K562 (cell line): ENCODE results near the gene SRPK3. TPM values are rescaled to one million over a fixed set of nuclear protein-coding genes. Genes with fewer than 3 reads are reported as not detected.
"Not testable (repeated sequence)": the region's sequence is repeated elsewhere in the genome, so short reads cannot be mapped to it uniquely, and the experiment has no call there.

ENCODE experiments used
- ATAC-seq: fragments of 200-7000 bp; cut with Tn5 transposase; 3 replicates; pipeline ENCODE4 v1.9.1; 2020; ENCODE audit warnings: moderate library complexity
- BruUV-seq: library from RNA; stranded (reverse); fragments of 400-500 nt; replicated peaks from 2 replicates; lab custom pipeline; 2021; lab: Mats Ljungman, UMichigan
- CTCF ChIA-PET: fragments of 300-600 bp; formaldehyde crosslinking; extraction: SDS; loops from one replicate; lab custom pipeline; 2021; ENCODE audit warnings: low intra/inter-chr PET ratio; lab: Yijun Ruan, JAX
- POLR2A ChIA-PET: fragments of 300-600, 350-650 bp; sonication (Branson Sonifier 250); formaldehyde crosslinking; extraction: SDS; loops from one replicate; lab custom pipeline; 2021; ENCODE audit warnings: antibody characterized with exemption, inconsistent platforms; lab: Yijun Ruan, JAX
- DNase-seq, 4 experiments: peaks; one replicate each; pipeline versions ENCODE4 v3.0.0 to v3.0.0-alpha.2; 2011 to 2018; ENCODE audit warnings: low spot score in 3 of 4, mixed read lengths in 3 of 4; ENCODE audit errors: extremely low read depth in 1 of 4
- FAIRE-seq: peaks from 2 replicates; lab custom pipeline; 2011; peaks lifted over from hg19 to GRCh38; lab: Jason Lieb, UNC
- H2AFZ ChIP-seq: 2 replicates; pipeline ENCODE4 v1.6.0; 2011; ENCODE audit warnings: low read depth, low read length, control low read depth, inconsistent platforms
- H3K27ac ChIP-seq: fragments of 200-600 bp; 3 replicates; pipeline ENCODE4 v1.8.0; 2011; ENCODE audit warnings: low read depth, mild to moderate bottlenecking, control low read depth, inconsistent platforms, low read length, moderate library complexity, mixed read lengths; ENCODE audit errors: extremely low read depth
- H3K27me3 ChIP-seq, 2 experiments: fragments of 300-600 bp in 1 of 2; 2 replicates in 1 of 2; 3 replicates in 1 of 2; pipeline versions ENCODE4 v1.6.0 to v1.8.0; 2011; ENCODE audit warnings: inconsistent platforms in 2 of 2, low read length in 2 of 2, mild to moderate bottlenecking in 1 of 2, mixed read lengths in 1 of 2, moderate library complexity in 1 of 2; ENCODE audit not compliant: control insufficient read depth in 2 of 2, insufficient read depth in 2 of 2
- H3K36me3 ChIP-seq: fragments of 300-600 bp; 3 replicates; pipeline ENCODE4 v1.8.0; 2011; ENCODE audit warnings: mild to moderate bottlenecking, low read length, inconsistent platforms; ENCODE audit not compliant: control insufficient read depth, insufficient read depth
- H3K4me1 ChIP-seq, 2 experiments: fragments of 200-600 bp in 1 of 2; replicated peaks in 1 of 2; 2 replicates in 1 of 2; 3 replicates in 1 of 2; pipeline versions ENCODE4 v1.5.1 to v1.8.0; 2011; ENCODE audit warnings: inconsistent platforms in 2 of 2, low read length in 2 of 2, mild to moderate bottlenecking in 1 of 2, mixed read lengths in 1 of 2, moderate library complexity in 1 of 2; ENCODE audit not compliant: control insufficient read depth in 2 of 2, insufficient read depth in 2 of 2
- H3K4me2 ChIP-seq: 2 replicates; pipeline ENCODE4 v1.6.1; 2011; ENCODE audit warnings: low read length, control low read depth, inconsistent platforms, mixed read lengths; ENCODE audit not compliant: insufficient read depth
- H3K4me3 ChIP-seq: fragments of 200-600 bp; sonication (generic), shearing (Covaris generic); 2 replicates; pipeline ENCODE4 v1.5.1; 2016; ENCODE audit warnings: control low read depth, inconsistent platforms
- H3K79me2 ChIP-seq: fragments of 200-600 bp; 3 replicates; pipeline ENCODE4 v1.8.0; 2011; ENCODE audit warnings: low read length, inconsistent platforms; ENCODE audit not compliant: control insufficient read depth, insufficient read depth
- H3K9ac ChIP-seq, 2 experiments: 2 replicates each; pipeline versions ENCODE4 v1.6.0 to v1.6.1; 2011; ENCODE audit warnings: low read depth in 2 of 2, low read length in 2 of 2, control low read depth in 1 of 2, inconsistent platforms in 1 of 2, mild to moderate bottlenecking in 1 of 2, mixed read lengths in 1 of 2; ENCODE audit not compliant: insufficient read depth in 1 of 2
- H3K9me1 ChIP-seq: one replicate; pipeline ENCODE4 v1.6.0; 2011; ENCODE audit warnings: inconsistent platforms, mild to moderate bottlenecking, low read length, moderate library complexity; ENCODE audit not compliant: control insufficient read depth, insufficient read depth
- H3K9me3 ChIP-seq: replicated peaks from 2 replicates; pipeline ENCODE4 v1.5.1; 2011; ENCODE audit warnings: low read depth, low read length, inconsistent platforms; ENCODE audit not compliant: control insufficient read depth, insufficient read depth
- H4K20me1 ChIP-seq: replicated peaks from 2 replicates; pipeline ENCODE4 v1.6.1; 2011; ENCODE audit warnings: low read length, inconsistent platforms, mixed read lengths; ENCODE audit not compliant: control insufficient read depth, insufficient read depth
- CUX1 ChIP-seq: fragments of 200-800 bp; sonication (Bioruptor generic); IDR thresholded peaks from 2 replicates; pipeline ENCODE4 v1.6.1; 2016; ENCODE audit warnings: missing genetic modification characterization, missing compliant biosample characterization
- CXXC5 ChIP-seq: fragments of 250-450 bp; sonication (Bioruptor Pico); IDR thresholded peaks from 2 replicates; pipeline ENCODE4 v1.8.0; 2022; ENCODE audit warnings: inconsistent platforms, mild to moderate bottlenecking, moderate library complexity
- NFIC ChIP-seq: fragments of 450-650 bp; IDR thresholded peaks from 2 replicates; pipeline ENCODE4 v1.6.1; 2017; ENCODE audit warnings: mild to moderate bottlenecking, inconsistent platforms
- PKNOX1 ChIP-seq: fragments of 450-650 bp; IDR thresholded peaks from 2 replicates; pipeline ENCODE4 v1.6.1; 2016
- WGBS: fragments of 100-300 bp; shearing (Covaris generic); methylation state at CpG from one replicate; pipeline ENCODE4 v1.1.6; 2016; ENCODE audit warnings: low coverage, mixed read lengths; ENCODE audit not compliant: insufficient coverage; ENCODE audit errors: missing lambda C conversion rate; 5-methylcytosine and 5-hydroxymethylcytosine counted together
- in situ Hi-C: fragments of 300-500 bp; cut with MboI; formaldehyde crosslinking; loops from 4 replicates; pipeline ENCODE4 v1.15.0; 2018; ENCODE audit warnings: inconsistent platforms, mixed read lengths
- intact Hi-C: fragments of 100-400 bp; cut with micrococcal nuclease; formaldehyde crosslinking; loops from 2 replicates; pipeline ENCODE4 v1.14.2; 2022
- polyA plus RNA-seq, 8 experiments: library from polyadenylated mRNA; depleted of rRNA in 4 of 8; stranded (reverse) in 5 of 8; unstranded in 3 of 8; fragments of >200 nt; fragmentation: Nextera tagmentation in 2 of 8; fragmentation: Illumina TruSeq in 1 of 8; extraction: Ambion mirVana in 2 of 8; extraction: Trizol in 1 of 8; gene quantifications; 2 replicates each; pipeline versions ENCODE4 v1.2.1 to v1.2.3, GENCODE V29; 2011 to 2014; ENCODE audit warnings: inconsistent platforms in 1 of 8, missing spikeins in 1 of 8
- total RNA-seq, 7 experiments: library from RNA; depleted of rRNA in 6 of 7; stranded (reverse); fragments of >200 nt in 6 of 7; fragmentation: Illumina TruSeq in 2 of 7; extraction: Trizol in 2 of 7; gene quantifications; 2 replicates each; pipeline versions ENCODE4 v1.2.1 to v1.2.3, GENCODE V29; 2011 to 2021; ENCODE audit warnings: low replicate concordance in 1 of 7
- TF ChIP-seq, protein P1 (sequence below), 2 experiments: IDR thresholded peaks in 1 of 2; conservative IDR thresholded peaks in 1 of 2; 2 replicates each; pipeline ENCODE4 v1.6.1; 2016; ENCODE audit warnings: low read depth in 2 of 2, mild to moderate bottlenecking in 1 of 2, missing compliant biosample characterization in 1 of 2, missing genetic modification characterization in 1 of 2, moderate library complexity in 1 of 2

The SRPK3 gene
- total and polyA plus RNA-seq, 9 of the 15 experiments (the other 6 are each of a cell fraction or from before 2014, with no cell fraction given): 0.01 to 0.09 (median 0.04) TPM; not detected in 2

DNA sequence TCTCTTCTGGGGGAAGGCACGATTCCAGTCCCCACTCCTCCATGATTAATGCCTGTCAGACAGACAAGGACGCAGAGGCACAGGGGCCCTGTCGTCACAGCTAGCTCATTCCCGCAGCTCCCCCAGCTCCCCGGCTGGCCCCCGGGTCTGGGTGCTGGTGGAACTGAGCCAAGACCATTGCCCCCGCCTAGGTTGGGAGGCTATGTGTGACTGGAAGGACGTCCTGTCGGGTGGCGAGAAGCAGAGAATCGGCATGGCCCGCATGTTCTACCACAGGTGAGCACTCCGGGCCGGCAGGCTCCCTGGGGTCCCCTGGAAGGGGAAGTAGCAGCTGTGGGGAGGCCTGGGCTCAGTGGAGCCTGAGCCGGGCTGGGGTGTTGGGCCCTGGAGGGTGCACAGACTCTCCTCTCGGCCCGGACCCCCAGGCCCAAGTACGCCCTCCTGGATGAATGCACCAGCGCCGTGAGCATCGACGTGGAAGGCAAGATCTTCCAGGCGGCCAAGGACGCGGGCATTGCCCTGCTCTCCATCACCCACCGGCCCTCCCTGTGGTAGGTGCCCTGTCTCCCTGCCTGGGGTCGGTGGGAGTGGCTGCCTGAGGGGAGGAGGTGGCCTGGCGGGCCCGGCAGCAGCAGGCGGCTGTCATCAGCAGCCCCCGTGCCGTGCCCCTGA lies 37.9 kb upstream of the SRPK3 start:
- H3K4me2 ChIP-seq, H3K36me3 ChIP-seq, H3K9me3 ChIP-seq, CTCF ChIA-PET, H2AFZ ChIP-seq, H3K4me3 ChIP-seq, H4K20me1 ChIP-seq, in situ Hi-C loops, BruUV-seq, ATAC-seq, H3K9me1 ChIP-seq, H3K79me2 ChIP-seq, FAIRE-seq, H3K27me3 ChIP-seq: not testable (repeated sequence)
- WGBS: 22% methylated on average over 7 of the region's 32 CpGs
- Histone ChIP-seq H3K4me1 (peaks cover 0 to 54% of the 10 kb centered on the region in 2 experiments; a peak in 3 of 5 replicates), H3K27ac (peak overlapping the region; percentile 48; the same call in 2 of the 3 replicates), H3K9ac (peak overlapping the region; percentile 34 to 79; a peak in 2 of 4 replicates)
- intact Hi-C loops: loop anchor here (1.0 kb wide), 1 partner anchor 17 kb away; no protein-coding TSS in a partner anchor
- DNase-seq: peak in 2 of 4 experiments; percentile 1 to 37
- POLR2A ChIA-PET: interaction anchor here (0.6 to 0.7 kb wide), 2 partner anchors 30 to 679 kb away, joined by 3 read pairs; no protein-coding TSS in a partner anchor
- peak; percentile 57; the same call in 1 of the 2 replicates for TF ChIP-seq NFIC
- TF ChIP-seq, protein P1, sequence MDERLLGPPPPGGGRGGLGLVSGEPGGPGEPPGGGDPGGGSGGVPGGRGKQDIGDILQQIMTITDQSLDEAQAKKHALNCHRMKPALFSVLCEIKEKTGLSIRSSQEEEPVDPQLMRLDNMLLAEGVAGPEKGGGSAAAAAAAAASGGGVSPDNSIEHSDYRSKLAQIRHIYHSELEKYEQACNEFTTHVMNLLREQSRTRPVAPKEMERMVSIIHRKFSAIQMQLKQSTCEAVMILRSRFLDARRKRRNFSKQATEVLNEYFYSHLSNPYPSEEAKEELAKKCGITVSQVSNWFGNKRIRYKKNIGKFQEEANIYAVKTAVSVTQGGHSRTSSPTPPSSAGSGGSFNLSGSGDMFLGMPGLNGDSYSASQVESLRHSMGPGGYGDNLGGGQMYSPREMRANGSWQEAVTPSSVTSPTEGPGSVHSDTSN (CRISPR knock-in tag; IDR thresholded peaks at IDR 0.05; ENCODE audit: low read depth): not testable (repeated sequence)
- TF ChIP-seq, protein P1 (tag; conservative IDR thresholded peaks at IDR 0.05; ENCODE audit: low read depth): peak; percentile 81
- TF ChIP-seq CXXC5 (CRISPR knock-in tag): 0 out of 2 replicates have a peak, but pooled peaks have one; percentile 37
- peak; percentile 76 for TF ChIP-seq PKNOX1
- TF ChIP-seq CUX1 (CRISPR knock-in tag): 0 out of 2 replicates have a peak, but pooled peaks have one; percentile 1
